ENCODE measurements around the gene TMCC1. TPM values are rescaled to one million over a fixed set of nuclear protein-coding genes. Genes with fewer than 3 reads are reported as not detected.

Gene TMCC1
- polyA plus RNA-seq, 2 of the 4 experiments (the other 2 are of a cell fraction) = 30.3 to 75.7 TPM

GRCh38 chr3:129702934-129703712 is 190.4 kb downstream of the TMCC1 start:
- no peak overlapping the region for H3K4me3 ChIP-seq
- FAIRE-seq = no peak
- WGBS (ENCODE audit: missing lambda C conversion rate) = 91% methylated on average over 10 of the region's 10 CpGs
- POLR2A ChIA-PET = interaction anchor here (1.0 kb wide), 1 partner anchor 38 kb away, joined by 3 read pairs; no protein-coding TSS in a partner anchor
- no peaks in the 10 kb centered on the region for H3K9me3 ChIP-seq
- no peak overlapping the region for H3K27ac ChIP-seq
- CTCF ChIA-PET = interaction anchor here (1.2 kb wide), 1 partner anchor 56 kb away, joined by 3 read pairs; no protein-coding TSS in a partner anchor
- peaks cover 33% of the 10 kb centered on the region; the same call in 2 of the 3 replicates for H3K4me1 ChIP-seq
- H3K4me2 ChIP-seq = peak overlapping the region; percentile 29; the same call in 1 of the 3 replicates
- peak in 1 of 2 experiments; percentile 59; a peak in 2 of 6 replicates for ATAC-seq
- peak in 1 of 2 experiments; percentile 29 for DNase-seq (ENCODE audit: low read depth in 1 of 2, low spot score in 1 of 2)
- no peak for TF ChIP-seq RAD21 (conservative IDR thresholded peaks at IDR 0.05 in 1 of 2, IDR thresholded peaks at IDR 0.05 in 1 of 2)

DNA sequence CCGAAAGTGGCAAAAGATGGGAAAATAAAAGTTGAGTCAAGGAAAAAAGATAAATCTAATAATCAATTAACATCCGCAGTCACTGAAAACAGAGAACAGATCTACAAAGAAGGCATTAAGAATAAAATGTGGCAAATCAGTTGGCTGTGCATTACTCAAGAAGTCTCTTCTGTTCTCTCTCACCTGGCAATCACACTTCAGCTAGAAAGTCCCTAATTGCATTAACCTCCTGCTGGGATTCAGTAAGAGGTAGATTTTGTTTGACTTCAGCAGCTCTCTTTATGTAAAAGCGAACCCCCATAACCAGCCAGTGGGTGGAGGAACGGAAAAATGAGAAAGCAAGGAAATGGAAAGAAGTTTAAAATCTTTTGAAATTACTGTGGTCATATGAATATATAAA is 192.3 kb downstream of the TMCC1 start:
- TF ChIP-seq FOSL2 (IDR thresholded peaks at IDR 0.05) = no peak
- no peak for TF ChIP-seq FOSL2 (CRISPR knock-in tag; IDR thresholded peaks at IDR 0.05)
- TF ChIP-seq ZNF302 (CRISPR knock-in tag; IDR thresholded peaks at IDR 0.05) = no peak
- no peak for TF ChIP-seq ZFP36 (IDR thresholded peaks at IDR 0.05; ENCODE audit: borderline replicate concordance, partially characterized antibody)
- no peak for TF ChIP-seq HOXB13 (CRISPR knock-in tag; IDR thresholded peaks at IDR 0.05; ENCODE audit: low read depth)
- TF ChIP-seq TP53 (CRISPR knock-in tag; IDR thresholded peaks at IDR 0.05) = no peak
- no peak for TF ChIP-seq POLR2AphosphoS2 (conservative IDR thresholded peaks at IDR 0.05; ENCODE audit: low read length)
- TF ChIP-seq, protein P1, sequence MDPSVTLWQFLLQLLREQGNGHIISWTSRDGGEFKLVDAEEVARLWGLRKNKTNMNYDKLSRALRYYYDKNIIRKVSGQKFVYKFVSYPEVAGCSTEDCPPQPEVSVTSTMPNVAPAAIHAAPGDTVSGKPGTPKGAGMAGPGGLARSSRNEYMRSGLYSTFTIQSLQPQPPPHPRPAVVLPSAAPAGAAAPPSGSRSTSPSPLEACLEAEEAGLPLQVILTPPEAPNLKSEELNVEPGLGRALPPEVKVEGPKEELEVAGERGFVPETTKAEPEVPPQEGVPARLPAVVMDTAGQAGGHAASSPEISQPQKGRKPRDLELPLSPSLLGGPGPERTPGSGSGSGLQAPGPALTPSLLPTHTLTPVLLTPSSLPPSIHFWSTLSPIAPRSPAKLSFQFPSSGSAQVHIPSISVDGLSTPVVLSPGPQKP (IDR thresholded peaks at IDR 0.05; ENCODE audit: low read depth, low read length) = no peak
- no peak for TF ChIP-seq HMGXB4 (CRISPR knock-in tag; IDR thresholded peaks at IDR 0.05; ENCODE audit: borderline replicate concordance)
- no peak for TF ChIP-seq KDM1A (IDR thresholded peaks at IDR 0.05; ENCODE audit: low read depth)
- TF ChIP-seq JUN (IDR thresholded peaks at IDR 0.05) = no peak
- no peak for TF ChIP-seq KDM5A (IDR thresholded peaks at IDR 0.05)
- TF ChIP-seq SMC3 (IDR thresholded peaks at IDR 0.05) = no peak
- no peak for TF ChIP-seq MYC (IDR thresholded peaks at IDR 0.05; ENCODE audit: borderline replicate concordance, low read length)
- no peak for TF ChIP-seq JUNB (IDR thresholded peaks at IDR 0.05)
- TF ChIP-seq, protein P2, sequence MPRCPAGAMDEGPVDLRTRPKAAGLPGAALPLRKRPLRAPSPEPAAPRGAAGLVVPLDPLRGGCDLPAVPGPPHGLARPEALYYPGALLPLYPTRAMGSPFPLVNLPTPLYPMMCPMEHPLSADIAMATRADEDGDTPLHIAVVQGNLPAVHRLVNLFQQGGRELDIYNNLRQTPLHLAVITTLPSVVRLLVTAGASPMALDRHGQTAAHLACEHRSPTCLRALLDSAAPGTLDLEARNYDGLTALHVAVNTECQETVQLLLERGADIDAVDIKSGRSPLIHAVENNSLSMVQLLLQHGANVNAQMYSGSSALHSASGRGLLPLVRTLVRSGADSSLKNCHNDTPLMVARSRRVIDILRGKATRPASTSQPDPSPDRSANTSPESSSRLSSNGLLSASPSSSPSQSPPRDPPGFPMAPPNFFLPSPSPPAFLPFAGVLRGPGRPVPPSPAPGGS (IDR thresholded peaks at IDR 0.05) = no peak
- no peak for TF ChIP-seq CEBPB (IDR thresholded peaks at IDR 0.05)
- TF ChIP-seq, protein P3, sequence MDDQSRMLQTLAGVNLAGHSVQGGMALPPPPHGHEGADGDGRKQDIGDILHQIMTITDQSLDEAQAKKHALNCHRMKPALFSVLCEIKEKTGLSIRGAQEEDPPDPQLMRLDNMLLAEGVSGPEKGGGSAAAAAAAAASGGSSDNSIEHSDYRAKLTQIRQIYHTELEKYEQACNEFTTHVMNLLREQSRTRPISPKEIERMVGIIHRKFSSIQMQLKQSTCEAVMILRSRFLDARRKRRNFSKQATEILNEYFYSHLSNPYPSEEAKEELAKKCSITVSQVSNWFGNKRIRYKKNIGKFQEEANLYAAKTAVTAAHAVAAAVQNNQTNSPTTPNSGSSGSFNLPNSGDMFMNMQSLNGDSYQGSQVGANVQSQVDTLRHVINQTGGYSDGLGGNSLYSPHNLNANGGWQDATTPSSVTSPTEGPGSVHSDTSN (IDR thresholded peaks at IDR 0.05) = no peak
- TF ChIP-seq EHF (CRISPR knock-in tag; IDR thresholded peaks at IDR 0.05) = no peak
- Histone ChIP-seq H3K4me2 (no peak overlapping the region), H3K4me3 (no peak overlapping the region), H3K9me3 (peaks cover 9% of the 10 kb centered on the region; the same call in 2 of the 3 replicates), H3K27ac (no peak overlapping the region), H3K4me1 (peaks cover 32% of the 10 kb centered on the region; the same call in 2 of the 3 replicates)
- POLR2A ChIA-PET = no interaction called here
- WGBS (ENCODE audit: missing lambda C conversion rate) = 92% methylated on average over 4 of the region's 4 CpGs
- ATAC-seq (no peak), DNase-seq (ENCODE audit: low read depth in 1 of 2, low spot score in 1 of 2) (no peak), FAIRE-seq (no peak)
- CTCF ChIA-PET = no interaction called here

Data from A549 (cell line).